Coronary artery (tissue), 2 donors: ENCODE results near the gene ACTL6A.

ENCODE experiments used
- DNase-seq: peaks from one replicate; pipeline ENCODE4 v3.0.0-alpha.2; 2017; ENCODE audit warnings: low spot score
- H3K27ac ChIP-seq, 2 donors: fragments of 200-600 bp; sonication (generic); one replicate each; pipeline ENCODE4 v1.5.1; 2016 to 2019
- H3K4me3 ChIP-seq: fragments of 200-600 bp; sonication (generic); 2 replicates; pipeline ENCODE4 v1.5.1; 2016; ENCODE audit warnings: mild to moderate bottlenecking, moderate library complexity
- CTCF ChIP-seq: fragments of 200-600 bp; sonication (generic); IDR thresholded peaks from one replicate; pipeline ENCODE4 v1.5.1; 2019; ENCODE audit warnings: antibody characterized with exemption

Gene ACTL6A

DNA sequence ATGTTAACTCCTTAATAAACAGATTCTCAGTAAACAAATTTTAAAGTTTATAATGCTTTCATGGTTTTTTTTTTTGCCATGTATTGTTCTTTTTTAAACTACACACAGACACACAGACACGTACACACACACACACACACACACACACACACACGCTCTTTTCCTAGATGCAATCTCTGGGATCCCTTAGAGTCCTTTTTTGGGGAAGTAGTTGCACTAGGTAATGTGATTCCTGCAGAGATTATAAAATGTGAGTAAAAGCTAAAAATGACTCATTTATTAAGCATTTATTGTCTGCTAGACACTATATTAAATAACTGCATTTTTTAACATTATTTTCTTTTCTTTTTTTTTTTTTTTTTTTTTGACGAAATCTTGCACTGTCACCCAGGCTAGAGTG is 61.7 kb downstream of the ACTL6A start:
- no peak overlapping the region for H3K4me3 ChIP-seq
- no peak for DNase-seq
- no peak for TF ChIP-seq CTCF
- H3K27ac ChIP-seq: no peak overlapping the region

GRCh38 chr3:179630753-179631451 is 68.2 kb downstream of the ACTL6A start:
- no peak for DNase-seq
- no peak overlapping the region for H3K4me3 ChIP-seq

More at GRCh38 chr3:179630753-179631451, 68.2 kb downstream of the ACTL6A start:
- TF ChIP-seq CTCF: no peak
- H3K27ac ChIP-seq: no peak overlapping the region
